Right atrium auricular region (tissue), 2 donors: ENCODE data around the gene SEL1L3. TPM values are rescaled to one million over a fixed set of nuclear protein-coding genes. Genes with fewer than 3 reads are reported as not detected.
A peak's percentile ranks its signal among the peaks of the same experiment; 100 is the strongest.

ENCODE experiments used
- DNase-seq: peaks from one replicate; pipeline ENCODE4 v3.0.0-alpha.2; 2019; ENCODE audit warnings: low spot score
- H3K27ac ChIP-seq, 2 donors: fragments of 200-600 bp; sonication (generic); 1 replicate in 1 of 2; 2 replicates in 1 of 2; pipeline ENCODE4 v1.5.1; 2016 to 2019
- H3K27me3 ChIP-seq, 2 donors: fragments of 200-600 bp; sonication (generic); one replicate each; pipeline versions ENCODE4 v1.5.1 to v1.6.0; 2017 to 2019
- H3K36me3 ChIP-seq: fragments of 200-600 bp; sonication (generic); one replicate; pipeline ENCODE4 v1.5.1; 2016
- H3K4me1 ChIP-seq, 2 donors: fragments of 200-600 bp; sonication (generic); one replicate each; pipeline versions ENCODE4 v1.5.1 to v1.6.0; 2017 to 2019
- H3K4me3 ChIP-seq, 2 donors: fragments of 200-600 bp; sonication (generic); 1 replicate in 1 of 2; 2 replicates in 1 of 2; pipeline ENCODE4 v1.5.1; 2017 to 2019; ENCODE audit warnings: mild to moderate bottlenecking in 1 of 2, moderate library complexity in 1 of 2
- H3K9me3 ChIP-seq, 2 donors: fragments of 200-600 bp; sonication (generic); one replicate each; pipeline ENCODE4 v1.5.1; 2019
- CTCF ChIP-seq, 2 donors: fragments of 200-600 bp; sonication (generic); IDR thresholded peaks; one replicate each; pipeline ENCODE4 v1.5.1; 2019; ENCODE audit warnings: antibody characterized with exemption in 2 of 2
- total RNA-seq, 2 donors: library from RNA; depleted of rRNA; stranded (reverse); fragments of >200 nt; gene quantifications; one replicate each; pipeline ENCODE4 v1.1.0, GENCODE V29; 2016

Gene SEL1L3
- total RNA-seq, 2 donors from 2014 or later = 5.4 to 7.2 TPM

- H3K9me3 ChIP-seq = no peaks in the 10 kb centered on the region
- peak overlapping the region in 1 of 2 donors; percentile 19 for H3K4me3 ChIP-seq
- TF ChIP-seq CTCF (IDR thresholded peaks at IDR 0.05) = no peak
- peaks cover 0 to 7% of the 10 kb centered on the region in 2 donors for H3K4me1 ChIP-seq
- no peaks in the 10 kb centered on the region for H3K36me3 ChIP-seq
- H3K27ac ChIP-seq = no peak overlapping the region
- H3K27me3 ChIP-seq = no peaks in the 10 kb centered on the region
- no peak for DNase-seq
Measured at GRCh38 chr4:25843340-25844097, 19.3 kb downstream of the SEL1L3 start.

GRCh38 chr4:25842229-25842845 lies 20.5 kb downstream of the SEL1L3 start:
- TF ChIP-seq CTCF (IDR thresholded peaks at IDR 0.05) = peak in 1 of 2 donors; percentile 17
- Histone ChIP-seq H3K27me3 (no peaks in the 10 kb centered on the region), H3K9me3 (no peaks in the 10 kb centered on the region), H3K4me3 (no peak overlapping the region), H3K4me1 (peaks cover 0 to 7% of the 10 kb centered on the region in 2 donors), H3K36me3 (no peaks in the 10 kb centered on the region), H3K27ac (no peak overlapping the region)
- DNase-seq = no peak

- H3K27ac ChIP-seq = no peak overlapping the region
- peaks cover 0 to 7% of the 10 kb centered on the region in 2 donors for H3K4me1 ChIP-seq
- no peaks in the 10 kb centered on the region for H3K9me3 ChIP-seq
- no peaks in the 10 kb centered on the region for H3K36me3 ChIP-seq
- H3K4me3 ChIP-seq = no peak overlapping the region
- TF ChIP-seq CTCF (IDR thresholded peaks at IDR 0.05) = no peak
- no peaks in the 10 kb centered on the region for H3K27me3 ChIP-seq
- no peak for DNase-seq
Measured at GRCh38 chr4:25839687-25840086, 23.1 kb downstream of the SEL1L3 start.

- H3K4me1 ChIP-seq = peaks cover 0 to 7% of the 10 kb centered on the region in 2 donors
- no peak for TF ChIP-seq CTCF (IDR thresholded peaks at IDR 0.05)
- DNase-seq = no peak
- no peak overlapping the region for H3K27ac ChIP-seq
- H3K27me3 ChIP-seq = no peaks in the 10 kb centered on the region
- H3K9me3 ChIP-seq = no peaks in the 10 kb centered on the region
- H3K36me3 ChIP-seq = no peaks in the 10 kb centered on the region
- H3K4me3 ChIP-seq = no peak overlapping the region
Measured at GRCh38 chr4:25839233-25839632, 23.6 kb downstream of the SEL1L3 start.

GRCh38 chr4:25838526-25838925 lies 24.3 kb downstream of the SEL1L3 start:
- H3K4me1 ChIP-seq = peaks cover 0 to under 1% of the 10 kb centered on the region in 2 donors
- no peak for TF ChIP-seq CTCF (IDR thresholded peaks at IDR 0.05)
- no peak overlapping the region for H3K4me3 ChIP-seq
- no peak for DNase-seq
- H3K27me3 ChIP-seq = no peaks in the 10 kb centered on the region
- H3K27ac ChIP-seq = no peak overlapping the region
- H3K36me3 ChIP-seq = no peaks in the 10 kb centered on the region
- no peaks in the 10 kb centered on the region for H3K9me3 ChIP-seq
